GM13976 (cell line): ENCODE measurements around the gene ATF6B.

Experiments
- DNase-seq: peaks from one replicate; pipeline ENCODE4 v3.0.0; 2012; ENCODE audit warnings: low spot score
- CTCF ChIP-seq: IDR thresholded peaks from 2 replicates; pipeline ENCODE4 v1.5.1; 2012; ENCODE audit warnings: borderline replicate concordance, mild to moderate bottlenecking; ENCODE audit not compliant: insufficient read depth; ENCODE audit errors: extremely low read depth, missing control alignments, control extremely low read depth
- in situ Hi-C: fragments of 300-500 bp; cut with MboI; formaldehyde crosslinking; loops from one replicate; pipeline ENCODE4 v1.12.0; 2022; ENCODE audit warnings: low sequenced_read_pairs, mixed read lengths, inconsistent platforms; ENCODE audit not compliant: unreplicated experiment

The ATF6B gene

GRCh38 chr6:32167154-32167760 lies 39.2 kb upstream of the ATF6B start:
- TF ChIP-seq CTCF: no peak
- no peak for DNase-seq
- in situ Hi-C loops: no loop called here

DNA sequence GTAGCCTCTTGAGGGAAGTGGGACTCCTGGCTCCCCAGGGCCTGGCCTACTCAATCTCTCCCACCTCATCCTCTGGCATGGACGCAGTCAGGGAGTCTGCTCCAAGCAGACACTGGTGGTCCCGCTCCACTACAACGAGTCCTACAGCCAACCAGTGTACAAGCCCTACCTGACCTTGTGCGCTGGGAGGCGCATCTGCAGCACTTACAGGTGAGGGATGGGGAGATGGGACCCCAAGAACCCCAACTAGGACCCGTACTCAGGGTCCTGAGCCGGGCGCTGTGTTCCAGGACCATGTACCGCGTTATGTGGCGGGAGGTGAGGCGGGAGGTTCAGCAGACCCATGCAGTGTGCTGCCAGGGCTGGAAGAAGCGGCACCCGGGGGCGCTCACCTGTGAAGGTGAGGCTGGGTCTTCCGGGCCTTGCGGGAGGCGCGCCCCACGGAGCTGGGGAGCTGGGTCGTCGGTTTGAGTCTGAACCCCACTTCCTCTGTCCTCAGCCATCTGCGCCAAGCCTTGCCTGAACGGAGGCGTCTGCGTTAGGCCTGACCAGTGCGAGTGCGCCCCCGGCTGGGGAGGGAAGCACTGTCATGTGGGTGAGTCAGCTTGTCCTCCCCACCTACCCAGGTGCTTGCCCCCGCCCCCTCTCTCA lies 38.5 kb upstream of the ATF6B start:
- no peak for TF ChIP-seq CTCF
- in situ Hi-C loops: no loop called here
- peak; percentile 31 for DNase-seq

DNA sequence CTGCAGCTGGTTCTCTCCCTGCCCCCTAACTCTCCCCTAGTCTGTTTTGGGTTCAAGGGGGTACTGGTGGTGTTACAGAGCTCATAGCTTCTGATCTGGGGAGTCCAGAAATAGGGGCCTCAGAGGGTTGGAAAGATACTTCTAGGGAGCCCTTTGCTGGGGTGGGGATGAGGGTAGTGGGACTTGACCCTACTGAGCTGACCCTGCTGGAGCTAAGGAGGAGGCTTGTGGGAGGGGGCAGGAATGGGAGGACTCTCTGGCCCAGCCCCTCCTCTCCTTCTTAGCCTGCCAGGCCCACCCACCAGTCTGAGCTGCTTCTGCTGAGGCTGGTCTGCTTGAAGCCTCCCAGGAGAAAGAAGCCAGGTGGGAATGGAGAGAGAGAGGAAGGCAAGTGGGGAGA lies 36.2 kb upstream of the ATF6B start, which contains the start of gene EGFL8:
Gene EGFL8 (plus strand): TSS at position 301 of the 400 bp plus-strand sequence. CDS start 1,571 bp downstream, outside the sequence.
- in situ Hi-C loops: no loop called here
- DNase-seq: no peak

GRCh38 chr6:32163559-32164258 lies 35.7 kb upstream of the ATF6B start:
- in situ Hi-C loops: no loop called here
- no peak for TF ChIP-seq CTCF

More for the DNA sequence above, 36.2 kb upstream of the ATF6B start, which contains the start of gene EGFL8:
- no peak for TF ChIP-seq CTCF

DNA sequence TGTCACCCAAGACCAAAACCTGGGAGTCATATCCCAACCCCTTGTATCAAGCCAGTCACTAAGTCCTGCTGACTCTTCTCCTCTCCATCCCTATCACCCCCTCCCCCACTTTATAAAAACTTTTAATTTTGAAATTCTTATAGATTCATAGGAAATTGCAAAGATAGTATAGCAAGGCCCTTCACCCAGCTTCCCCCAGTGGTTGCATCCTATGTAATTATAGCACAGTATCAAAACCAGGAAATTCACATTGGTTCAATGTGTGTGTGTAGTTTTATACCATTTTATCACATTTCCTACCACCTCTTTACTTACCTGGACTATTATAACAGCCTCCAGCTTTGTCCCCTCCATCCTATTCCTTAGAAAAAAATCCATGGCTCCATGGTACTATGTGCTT lies 30.0 kb upstream of the ATF6B start:
- DNase-seq: no peak
- in situ Hi-C loops: no loop called here
- no peak for TF ChIP-seq CTCF

More at GRCh38 chr6:32163559-32164258, 35.7 kb upstream of the ATF6B start:
- DNase-seq: no peak

- DNase-seq: no peak
- in situ Hi-C loops: no loop called here
- TF ChIP-seq CTCF: no peak
These were observed 28.8 kb upstream of the ATF6B start for GRCh38 chr6:32156891-32157290.
